HepG2 (cell line): ENCODE data around the gene CHEK1. TPM values are rescaled to one million over a fixed set of nuclear protein-coding genes. Genes with fewer than 3 reads are reported as not detected.

Experiments used
- CEBPG ChIP-seq: IDR thresholded peaks from 2 replicates; pipeline ENCODE4 v1.6.1; 2016
- FOSL2 ChIP-seq: sonication (generic); formaldehyde crosslinking; IDR thresholded peaks from 2 replicates; pipeline ENCODE4 v1.4.0; 2020; ENCODE audit warnings: missing genetic modification reagents
- GATAD2A ChIP-seq: IDR thresholded peaks from 2 replicates; pipeline ENCODE4 v1.6.1; 2016
- GLI4 ChIP-seq: sonication (generic); formaldehyde crosslinking; IDR thresholded peaks from 2 replicates; pipeline ENCODE4 v1.5.1; 2020; ENCODE audit warnings: missing genetic modification reagents, mild to moderate bottlenecking, moderate library complexity, borderline replicate concordance
- MAFF ChIP-seq: IDR thresholded peaks from 2 replicates; pipeline ENCODE4 v1.6.1; 2011; ENCODE audit warnings: low read depth, low read length, improper control_type of control experiment
- MAFK ChIP-seq, 2 experiments: IDR thresholded peaks in 1 of 2; conservative IDR thresholded peaks in 1 of 2; 2 replicates each; pipeline ENCODE4 v1.6.1; 2011; ENCODE audit warnings: improper control_type of control experiment in 2 of 2, low read length in 2 of 2
- MED8 ChIP-seq: sonication (generic); formaldehyde crosslinking; IDR thresholded peaks from 2 replicates; pipeline ENCODE4 v1.8.1; 2023; ENCODE audit warnings: mild to moderate bottlenecking, missing genetic modification reagents; ENCODE audit not compliant: insufficient replicate concordance
- MEF2D ChIP-seq: sonication (generic); formaldehyde crosslinking; IDR thresholded peaks from 2 replicates; pipeline ENCODE4 v1.5.1; 2020; ENCODE audit warnings: mild to moderate bottlenecking, missing genetic modification reagents
- MTERF4 ChIP-seq: sonication (generic); formaldehyde crosslinking; IDR thresholded peaks from 2 replicates; pipeline ENCODE4 v1.8.0; 2023; ENCODE audit warnings: mild to moderate bottlenecking, missing genetic modification reagents
- NFYC ChIP-seq: IDR thresholded peaks from 2 replicates; pipeline ENCODE4 v1.6.1; 2016; ENCODE audit warnings: missing genetic modification reagents, missing compliant biosample characterization
- SIN3B ChIP-seq: fragments of 150-350 bp; IDR thresholded peaks from 2 replicates; pipeline ENCODE4 v1.6.1; 2014; ENCODE audit warnings: low read length
- SMARCC2 ChIP-seq: fragments of 450-650 bp; IDR thresholded peaks from 2 replicates; pipeline ENCODE4 v1.6.1; 2017; ENCODE audit warnings: antibody characterized with exemption, mild to moderate bottlenecking
- SP4 ChIP-seq: sonication (generic); formaldehyde crosslinking; IDR thresholded peaks from 2 replicates; pipeline ENCODE4 v1.8.1; 2023; ENCODE audit warnings: mild to moderate bottlenecking, missing genetic modification reagents
- TGIF2 ChIP-seq: IDR thresholded peaks from 2 replicates; pipeline ENCODE4 v1.6.1; 2016; ENCODE audit warnings: control low read depth, missing compliant biosample characterization
- TOPORS ChIP-seq: sonication (generic); formaldehyde crosslinking; IDR thresholded peaks from 2 replicates; pipeline ENCODE4 v1.8.0; 2023; ENCODE audit warnings: mild to moderate bottlenecking, missing genetic modification reagents
- ZMYM3 ChIP-seq: sonication (generic); formaldehyde crosslinking; IDR thresholded peaks from 2 replicates; pipeline ENCODE4 v1.5.1; 2020; ENCODE audit warnings: mild to moderate bottlenecking, missing genetic modification reagents
- ZNF350 ChIP-seq: sonication (generic); formaldehyde crosslinking; IDR thresholded peaks from 2 replicates; pipeline ENCODE4 v1.4.0; 2020; ENCODE audit warnings: mild to moderate bottlenecking, low read depth, missing genetic modification reagents, borderline replicate concordance
- ZNF513 ChIP-seq: sonication (generic); formaldehyde crosslinking; conservative IDR thresholded peaks from 2 replicates; pipeline ENCODE4 v1.5.0; 2020; ENCODE audit warnings: missing genetic modification reagents
- ZNF574 ChIP-seq: sonication (generic); formaldehyde crosslinking; IDR thresholded peaks from 2 replicates; pipeline ENCODE4 v1.4.0; 2020; ENCODE audit warnings: missing genetic modification reagents
- ZNF746 ChIP-seq: sonication (generic); formaldehyde crosslinking; IDR thresholded peaks from 2 replicates; pipeline ENCODE4 v1.8.0; 2022; ENCODE audit warnings: mild to moderate bottlenecking, missing genetic modification reagents
- ZNF749 ChIP-seq: sonication (generic); formaldehyde crosslinking; IDR thresholded peaks from 2 replicates; pipeline ENCODE4 v1.8.0; 2022; ENCODE audit warnings: mild to moderate bottlenecking, missing genetic modification reagents, moderate library complexity, borderline replicate concordance
- polyA plus RNA-seq, 8 experiments: library from polyadenylated mRNA; depleted of rRNA in 3 of 8; stranded (reverse) in 7 of 8; unstranded in 1 of 8; fragments of >200 nt; fragmentation: Illumina TruSeq in 4 of 8; extraction: Trizol in 4 of 8; gene quantifications; 2 replicates each; pipeline versions ENCODE4 v1.2.1 to v1.2.3, GENCODE V29; 2011 to 2016; ENCODE audit warnings: low read depth in 4 of 8, missing spikeins in 1 of 8, mixed read lengths in 1 of 8; ENCODE audit not compliant: insufficient read depth in 1 of 8
- total RNA-seq, 5 experiments: library from RNA; depleted of rRNA; stranded (reverse); fragments of >200 nt; fragmentation: Illumina TruSeq; extraction: Trizol; gene quantifications; 2 replicates each; pipeline ENCODE4 v1.2.3, GENCODE V29; 2016; ENCODE audit warnings: low read depth in 1 of 5
- TF ChIP-seq, protein P1 (sequence below): sonication (generic); formaldehyde crosslinking; IDR thresholded peaks from 2 replicates; pipeline ENCODE4 v1.4.0; 2020; ENCODE audit warnings: missing genetic modification reagents
- TF ChIP-seq, protein P2 (sequence below): sonication (generic); formaldehyde crosslinking; IDR thresholded peaks from 2 replicates; pipeline ENCODE4 v1.5.0; 2020; ENCODE audit warnings: mild to moderate bottlenecking, missing genetic modification reagents, moderate library complexity

Gene CHEK1
- total and polyA plus RNA-seq, 2 of the 13 experiments (the other 11 are each of a cell fraction or from before 2014, with no cell fraction given), result 17.8 to 83.2 TPM

DNA sequence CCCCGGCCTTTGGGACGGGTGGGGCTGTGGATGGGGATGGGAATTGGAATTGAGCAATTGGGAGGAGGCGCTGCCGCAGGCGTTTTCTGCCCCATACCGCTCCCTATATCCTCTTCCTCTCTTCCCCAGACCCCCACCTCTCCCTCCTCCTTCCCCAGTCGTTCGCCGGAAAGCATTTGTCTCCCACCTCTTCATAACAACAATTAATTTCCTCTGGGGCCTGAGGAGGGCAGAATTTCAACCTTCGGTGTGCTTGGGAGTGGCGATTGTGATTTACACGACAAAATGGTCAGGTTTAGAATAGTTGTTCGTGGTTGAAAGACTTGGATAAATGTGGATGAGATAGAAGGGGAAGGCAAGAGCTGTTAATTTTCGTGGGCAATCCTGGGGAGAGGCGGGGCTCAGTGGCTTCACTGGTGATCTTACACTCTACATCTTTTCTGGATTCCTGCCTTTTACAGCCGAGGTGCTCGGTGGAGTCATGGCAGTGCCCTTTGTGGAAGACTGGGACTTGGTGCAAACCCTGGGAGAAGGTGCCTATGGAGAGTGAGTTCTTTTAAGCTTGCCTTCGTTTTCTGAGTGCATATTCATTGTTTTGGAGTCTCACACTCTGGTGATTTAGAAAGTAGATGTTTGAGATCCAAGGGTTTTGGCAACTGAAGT lies 1.5 kb downstream of the CHEK1 start (continued):
- TF ChIP-seq MAFK (conservative IDR thresholded peaks at IDR 0.05 in 1 of 2, IDR thresholded peaks at IDR 0.05 in 1 of 2; ENCODE audit: low read length in 2 of 2) (no peak), ZNF513 (CRISPR knock-in tag) (no peak), TGIF2 (CRISPR knock-in tag) (no peak), NFYC (no peak), MAFF (no peak), FOSL2 (no peak), ZNF749 (CRISPR knock-in tag) (no peak), MEF2D (no peak; the same call in 1 of the 2 replicates), TOPORS (CRISPR knock-in tag) (no peak), SMARCC2 (no peak), SP4 (CRISPR knock-in tag) (no peak), ZNF746 (no peak), SIN3B (no peak), MED8 (CRISPR knock-in tag) (no peak), MTERF4 (no peak), CEBPG (peak; percentile 59), ZNF574 (CRISPR knock-in tag) (no peak), GATAD2A (0 out of 2 replicates have a peak, but pooled peaks have one; percentile 9), ZNF350 (no peak), GLI4 (CRISPR knock-in tag) (no peak), ZMYM3 (CRISPR knock-in tag) (no peak)
- TF ChIP-seq, protein P1, sequence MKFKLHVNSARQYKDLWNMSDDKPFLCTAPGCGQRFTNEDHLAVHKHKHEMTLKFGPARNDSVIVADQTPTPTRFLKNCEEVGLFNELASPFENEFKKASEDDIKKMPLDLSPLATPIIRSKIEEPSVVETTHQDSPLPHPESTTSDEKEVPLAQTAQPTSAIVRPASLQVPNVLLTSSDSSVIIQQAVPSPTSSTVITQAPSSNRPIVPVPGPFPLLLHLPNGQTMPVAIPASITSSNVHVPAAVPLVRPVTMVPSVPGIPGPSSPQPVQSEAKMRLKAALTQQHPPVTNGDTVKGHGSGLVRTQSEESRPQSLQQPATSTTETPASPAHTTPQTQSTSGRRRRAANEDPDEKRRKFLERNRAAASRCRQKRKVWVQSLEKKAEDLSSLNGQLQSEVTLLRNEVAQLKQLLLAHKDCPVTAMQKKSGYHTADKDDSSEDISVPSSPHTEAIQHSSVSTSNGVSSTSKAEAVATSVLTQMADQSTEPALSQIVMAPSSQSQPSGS (CRISPR knock-in tag), result 0 out of 2 replicates have a peak, but pooled peaks have one; percentile 25
- TF ChIP-seq, protein P2, sequence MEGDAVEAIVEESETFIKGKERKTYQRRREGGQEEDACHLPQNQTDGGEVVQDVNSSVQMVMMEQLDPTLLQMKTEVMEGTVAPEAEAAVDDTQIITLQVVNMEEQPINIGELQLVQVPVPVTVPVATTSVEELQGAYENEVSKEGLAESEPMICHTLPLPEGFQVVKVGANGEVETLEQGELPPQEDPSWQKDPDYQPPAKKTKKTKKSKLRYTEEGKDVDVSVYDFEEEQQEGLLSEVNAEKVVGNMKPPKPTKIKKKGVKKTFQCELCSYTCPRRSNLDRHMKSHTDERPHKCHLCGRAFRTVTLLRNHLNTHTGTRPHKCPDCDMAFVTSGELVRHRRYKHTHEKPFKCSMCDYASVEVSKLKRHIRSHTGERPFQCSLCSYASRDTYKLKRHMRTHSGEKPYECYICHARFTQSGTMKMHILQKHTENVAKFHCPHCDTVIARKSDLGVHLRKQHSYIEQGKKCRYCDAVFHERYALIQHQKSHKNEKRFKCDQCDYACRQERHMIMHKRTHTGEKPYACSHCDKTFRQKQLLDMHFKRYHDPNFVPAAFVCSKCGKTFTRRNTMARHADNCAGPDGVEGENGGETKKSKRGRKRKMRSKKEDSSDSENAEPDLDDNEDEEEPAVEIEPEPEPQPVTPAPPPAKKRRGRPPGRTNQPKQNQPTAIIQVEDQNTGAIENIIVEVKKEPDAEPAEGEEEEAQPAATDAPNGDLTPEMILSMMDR (CRISPR knock-in tag), result peak; percentile 57
